OCI-LY7 (cell line): ENCODE data around the gene PIBF1. TPM values are rescaled to one million over a fixed set of nuclear protein-coding genes. Genes with fewer than 3 reads are reported as not detected.

Experiments
- BruUV-seq: library from RNA; stranded (reverse); fragments of 400-500 nt; replicated peaks from 2 replicates; lab custom pipeline; 2021; lab: Mats Ljungman, UMichigan
- CTCF ChIA-PET: fragments of 300-600 bp; sonication (Branson Sonifier 250); formaldehyde crosslinking; loops from one replicate; lab custom pipeline; 2022; ENCODE audit warnings: antibody characterized with exemption; ENCODE audit not compliant: unreplicated experiment; lab: Charles Lee
- POLR2A ChIA-PET: fragments of 300-600 bp; sonication (Branson Sonifier 250); formaldehyde crosslinking; loops from one replicate; lab custom pipeline; 2022; ENCODE audit warnings: antibody characterized with exemption; lab: Charles Lee
- DNase-seq: peaks from one replicate; pipeline ENCODE4 v3.0.0-alpha.2; 2015; ENCODE audit warnings: low spot score
- H2AFZ ChIP-seq: fragments of 200-600 bp; sonication (generic), shearing (Covaris generic); 2 replicates; pipeline ENCODE4 v1.6.1; 2014; ENCODE audit warnings: mild to moderate bottlenecking, antibody characterized with exemption, low read length, moderate library complexity
- H3K27ac ChIP-seq: fragments of 200-600 bp; sonication (generic); 2 replicates; pipeline ENCODE4 v1.5.1; 2014; ENCODE audit warnings: mixed run types, low read depth, mild to moderate bottlenecking, moderate library complexity, low read length, inconsistent platforms; ENCODE audit not compliant: poor library complexity, severe bottlenecking
- H3K36me3 ChIP-seq: fragments of 200-600 bp; sonication (generic); 2 replicates; pipeline ENCODE4 v1.6.1; 2014; ENCODE audit warnings: mild to moderate bottlenecking, antibody characterized with exemption, low read length, moderate library complexity, mixed read lengths; ENCODE audit not compliant: insufficient read depth
- H3K4me1 ChIP-seq: fragments of 200-600 bp; sonication (generic); 2 replicates; pipeline ENCODE4 v1.5.1; 2014; ENCODE audit warnings: mild to moderate bottlenecking, low read length; ENCODE audit not compliant: insufficient read depth, poor library complexity, severe bottlenecking
- H3K4me2 ChIP-seq: fragments of 200-600 bp; sonication (generic); 2 replicates; pipeline ENCODE4 v1.6.1; 2014; ENCODE audit warnings: mild to moderate bottlenecking, low read length
- H3K4me3 ChIP-seq: fragments of 200-600 bp; sonication (generic); 2 replicates; pipeline ENCODE4 v1.5.1; 2014; ENCODE audit warnings: mild to moderate bottlenecking, low read depth, low read length; ENCODE audit not compliant: poor library complexity, severe bottlenecking
- H3K79me2 ChIP-seq: fragments of 200-600 bp; sonication (generic); 2 replicates; pipeline ENCODE4 v1.6.1; 2016; ENCODE audit warnings: low read depth, mild to moderate bottlenecking, low read length, moderate library complexity, mixed read lengths; ENCODE audit not compliant: insufficient read depth
- H3K9me2 ChIP-seq: fragments of 200-600 bp; sonication (generic); 2 replicates; pipeline ENCODE4 v1.6.1; 2016; ENCODE audit warnings: mild to moderate bottlenecking, low read length, mixed read lengths; ENCODE audit not compliant: insufficient read depth
- H3K9me3 ChIP-seq: fragments of 200-600 bp; sonication (generic); 2 replicates; pipeline ENCODE4 v1.6.1; 2014; ENCODE audit warnings: mild to moderate bottlenecking, mixed run types, low read length, mixed read lengths
- H4K20me1 ChIP-seq: fragments of 200-600 bp; sonication (generic); 2 replicates; pipeline ENCODE4 v1.6.1; 2014; ENCODE audit warnings: mild to moderate bottlenecking, antibody characterized with exemption, low read length, moderate library complexity, mixed read lengths; ENCODE audit not compliant: insufficient read depth
- EZH2phosphoT487 ChIP-seq: fragments of 200-600 bp; sonication (generic); IDR thresholded peaks from 2 replicates; pipeline ENCODE4 v1.6.1; 2018; ENCODE audit warnings: low read depth, borderline replicate concordance, mild to moderate bottlenecking, mixed run types, antibody characterized with exemption, low read length, moderate library complexity, mixed read lengths
- intact Hi-C: fragments of 100-400 bp; cut with micrococcal nuclease; formaldehyde crosslinking; loops from one replicate; pipeline ENCODE4 v1.10.0; 2022; ENCODE audit not compliant: unreplicated experiment
- total RNA-seq, 2 experiments: library from RNA; depleted of rRNA in 1 of 2; stranded (reverse); fragments of >200 nt in 1 of 2; shearing (Covaris generic) in 1 of 2; gene quantifications; 2 replicates each; pipeline ENCODE4 v1.2.3, GENCODE V29; 2014 to 2022
- TF ChIP-seq, protein P1 (sequence below): fragments of 200-600 bp; sonication (generic); conservative IDR thresholded peaks from 2 replicates; pipeline ENCODE4 v1.5.1; 2014; ENCODE audit warnings: mild to moderate bottlenecking, antibody characterized with exemption, low read length, moderate library complexity, mixed read lengths

PIBF1 gene
- total RNA-seq, 2 experiments from 2014 or later: 23.2 to 33.7 TPM

GRCh38 chr13:72760189-72760588 is 21.7 kb upstream of the PIBF1 start:
- Histone ChIP-seq H3K4me3 (no peak overlapping the region), H3K4me1 (peaks cover 12% of the 10 kb centered on the region), H3K9me2 (no peaks in the 10 kb centered on the region), H3K4me2 (no peak overlapping the region), H3K27ac (no peak overlapping the region), H4K20me1 (peaks cover 4% of the 10 kb centered on the region), H3K9me3 (no peaks in the 10 kb centered on the region), H3K79me2 (no peaks in the 10 kb centered on the region; the same call in 1 of the 2 replicates), H3K36me3 (peaks cover 99% of the 10 kb centered on the region), H2AFZ (no peak overlapping the region)
- intact Hi-C loops: no loop called here
- no peak for TF ChIP-seq EZH2phosphoT487
- TF ChIP-seq, protein P1, sequence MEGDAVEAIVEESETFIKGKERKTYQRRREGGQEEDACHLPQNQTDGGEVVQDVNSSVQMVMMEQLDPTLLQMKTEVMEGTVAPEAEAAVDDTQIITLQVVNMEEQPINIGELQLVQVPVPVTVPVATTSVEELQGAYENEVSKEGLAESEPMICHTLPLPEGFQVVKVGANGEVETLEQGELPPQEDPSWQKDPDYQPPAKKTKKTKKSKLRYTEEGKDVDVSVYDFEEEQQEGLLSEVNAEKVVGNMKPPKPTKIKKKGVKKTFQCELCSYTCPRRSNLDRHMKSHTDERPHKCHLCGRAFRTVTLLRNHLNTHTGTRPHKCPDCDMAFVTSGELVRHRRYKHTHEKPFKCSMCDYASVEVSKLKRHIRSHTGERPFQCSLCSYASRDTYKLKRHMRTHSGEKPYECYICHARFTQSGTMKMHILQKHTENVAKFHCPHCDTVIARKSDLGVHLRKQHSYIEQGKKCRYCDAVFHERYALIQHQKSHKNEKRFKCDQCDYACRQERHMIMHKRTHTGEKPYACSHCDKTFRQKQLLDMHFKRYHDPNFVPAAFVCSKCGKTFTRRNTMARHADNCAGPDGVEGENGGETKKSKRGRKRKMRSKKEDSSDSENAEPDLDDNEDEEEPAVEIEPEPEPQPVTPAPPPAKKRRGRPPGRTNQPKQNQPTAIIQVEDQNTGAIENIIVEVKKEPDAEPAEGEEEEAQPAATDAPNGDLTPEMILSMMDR: no peak
- ChIA-PET POLR2A (no interaction called here), CTCF (no interaction called here)
- no TSS peak for BruUV-seq
- DNase-seq: no peak

DNA sequence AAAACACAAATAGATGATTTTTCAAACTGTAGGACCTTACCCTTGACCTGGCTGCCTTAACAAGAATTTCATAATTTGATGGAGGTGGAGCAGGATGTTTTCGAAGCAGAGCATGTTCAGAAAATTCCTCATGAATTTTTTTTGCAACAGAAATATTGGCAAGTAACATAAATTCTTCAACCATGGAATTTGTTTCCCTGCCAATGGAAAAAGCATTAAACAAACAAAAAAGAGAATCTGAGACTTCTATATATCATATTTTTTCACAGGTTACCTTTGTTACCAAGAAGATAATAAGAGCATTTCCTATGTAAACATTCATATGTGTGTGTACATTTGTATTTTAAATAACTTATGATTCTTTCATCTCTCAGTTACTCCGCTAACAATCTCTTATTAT is 18.5 kb upstream of the PIBF1 start:
- no peak overlapping the region for H2AFZ ChIP-seq
- H3K79me2 ChIP-seq: no peaks in the 10 kb centered on the region; the same call in 1 of the 2 replicates
- H3K27ac ChIP-seq: no peak overlapping the region
- ChIA-PET CTCF (no interaction called here), POLR2A (no interaction called here)
- BruUV-seq: no TSS peak
- peaks cover 100% of the 10 kb centered on the region for H3K36me3 ChIP-seq
- H3K4me3 ChIP-seq: no peak overlapping the region
- no peaks in the 10 kb centered on the region for H3K9me2 ChIP-seq
- no peak overlapping the region for H3K4me2 ChIP-seq
- no peaks in the 10 kb centered on the region for H3K9me3 ChIP-seq
- intact Hi-C loops: no loop called here
- peaks cover 5% of the 10 kb centered on the region; the same call in 1 of the 2 replicates for H4K20me1 ChIP-seq
- no peak for DNase-seq
- no peak for TF ChIP-seq EZH2phosphoT487
- H3K4me1 ChIP-seq: peaks cover 12% of the 10 kb centered on the region

DNA sequence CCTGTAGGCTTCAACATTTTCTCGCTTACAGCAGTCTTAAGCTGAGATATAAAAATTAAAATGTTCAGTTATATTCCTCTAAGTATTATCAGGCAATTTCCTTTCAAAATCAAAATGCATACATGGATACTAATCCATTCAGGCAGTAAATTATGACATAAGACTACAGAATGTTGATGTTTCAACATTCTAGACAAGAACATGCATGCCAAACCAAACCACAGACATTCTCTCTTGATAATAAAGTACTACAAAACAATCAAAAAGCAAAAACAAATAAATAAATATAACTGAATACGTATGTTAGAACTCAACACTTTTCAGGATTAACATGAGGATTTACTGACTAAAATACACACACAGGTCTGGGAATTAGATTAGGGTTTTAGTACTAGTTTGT is 7.9 kb upstream of the PIBF1 start:
- no peak for DNase-seq
- peaks cover 98% of the 10 kb centered on the region for H3K36me3 ChIP-seq
- H3K27ac ChIP-seq: no peak overlapping the region
- intact Hi-C loops: loop anchor here (5.0 kb wide), 1 partner anchor 37 kb away; no protein-coding TSS in a partner anchor
- ChIA-PET CTCF (no interaction called here), POLR2A (interaction anchor here (0.6 to 1.0 kb wide), 4 partner anchors 16 to 531 kb away, joined by 3 read pairs; no protein-coding TSS in a partner anchor)
- no peaks in the 10 kb centered on the region for H3K9me3 ChIP-seq
- peaks cover 10% of the 10 kb centered on the region for H3K4me1 ChIP-seq
- H2AFZ ChIP-seq: no peak overlapping the region
- H3K79me2 ChIP-seq: peaks cover 57% of the 10 kb centered on the region
- no peaks in the 10 kb centered on the region for H3K9me2 ChIP-seq
- no TSS peak for BruUV-seq
- no peak for TF ChIP-seq EZH2phosphoT487
- TF ChIP-seq, protein P1: no peak
- H3K4me3 ChIP-seq: no peak overlapping the region
- peaks cover 29% of the 10 kb centered on the region for H4K20me1 ChIP-seq
- no peak overlapping the region for H3K4me2 ChIP-seq
